Measurements from ENCODE around the gene RHBDL3.

Gene RHBDL3

DNA sequence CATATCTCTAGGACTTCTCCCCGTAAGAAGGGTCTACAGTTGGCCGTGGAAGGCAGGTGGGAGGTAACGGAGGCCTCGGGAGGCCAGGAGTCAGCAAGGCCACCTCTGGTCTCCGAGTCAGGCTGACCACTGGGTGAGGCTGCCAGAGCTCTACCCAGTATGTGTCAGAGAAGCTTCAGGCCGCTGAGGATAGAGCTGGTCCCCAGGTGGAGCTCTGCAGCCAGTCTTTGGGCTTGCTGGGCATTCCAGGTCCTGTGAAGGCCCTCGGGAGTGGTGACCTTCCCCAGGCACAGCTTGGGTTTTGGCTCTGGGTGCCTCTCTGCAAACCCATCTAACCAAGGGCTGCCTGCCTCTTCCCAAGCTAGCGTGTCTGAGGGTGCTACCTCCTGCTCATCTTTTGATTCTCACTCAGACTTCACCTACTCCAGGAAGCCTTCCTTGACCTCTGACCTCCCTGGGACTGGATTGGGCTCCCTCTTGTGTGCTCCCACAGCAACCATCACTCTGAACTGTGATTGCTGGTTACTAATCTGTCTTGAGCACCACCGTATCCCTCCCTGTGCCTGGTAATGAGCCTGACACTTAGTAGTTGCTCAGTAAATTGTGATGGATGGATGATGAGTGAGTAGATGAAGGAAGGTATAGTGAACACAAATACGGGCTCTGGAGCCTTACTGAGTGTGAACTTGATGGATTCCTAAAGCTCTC lies 22.3 kb downstream of the RHBDL3 start:
- no peak overlapping the region for H3K4me3 ChIP-seq (IDR thresholded peaks at IDR 0.05; ENCODE audit: insufficient read depth, low read depth, low read length)
- no peaks in the 10 kb centered on the region for H3K79me2 ChIP-seq (ENCODE audit: insufficient read depth, low read depth)
- no peak overlapping the region for H3K4me2 ChIP-seq
- TF ChIP-seq, protein P1, sequence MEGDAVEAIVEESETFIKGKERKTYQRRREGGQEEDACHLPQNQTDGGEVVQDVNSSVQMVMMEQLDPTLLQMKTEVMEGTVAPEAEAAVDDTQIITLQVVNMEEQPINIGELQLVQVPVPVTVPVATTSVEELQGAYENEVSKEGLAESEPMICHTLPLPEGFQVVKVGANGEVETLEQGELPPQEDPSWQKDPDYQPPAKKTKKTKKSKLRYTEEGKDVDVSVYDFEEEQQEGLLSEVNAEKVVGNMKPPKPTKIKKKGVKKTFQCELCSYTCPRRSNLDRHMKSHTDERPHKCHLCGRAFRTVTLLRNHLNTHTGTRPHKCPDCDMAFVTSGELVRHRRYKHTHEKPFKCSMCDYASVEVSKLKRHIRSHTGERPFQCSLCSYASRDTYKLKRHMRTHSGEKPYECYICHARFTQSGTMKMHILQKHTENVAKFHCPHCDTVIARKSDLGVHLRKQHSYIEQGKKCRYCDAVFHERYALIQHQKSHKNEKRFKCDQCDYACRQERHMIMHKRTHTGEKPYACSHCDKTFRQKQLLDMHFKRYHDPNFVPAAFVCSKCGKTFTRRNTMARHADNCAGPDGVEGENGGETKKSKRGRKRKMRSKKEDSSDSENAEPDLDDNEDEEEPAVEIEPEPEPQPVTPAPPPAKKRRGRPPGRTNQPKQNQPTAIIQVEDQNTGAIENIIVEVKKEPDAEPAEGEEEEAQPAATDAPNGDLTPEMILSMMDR (conservative IDR thresholded peaks at IDR 0.05; ENCODE audit: low read depth, low read length), result no peak
- H3K27ac ChIP-seq, result no peak overlapping the region
- no peaks in the 10 kb centered on the region; the same call in 1 of the 2 replicates for H3K27me3 ChIP-seq (ENCODE audit: insufficient read depth, low read depth)
- H4K20me1 ChIP-seq (ENCODE audit: insufficient read depth), result no peaks in the 10 kb centered on the region
- H3K4me1 ChIP-seq (ENCODE audit: low read depth, poor library complexity, severe bottlenecking), result no peaks in the 10 kb centered on the region
- no peak overlapping the region for H3K9ac ChIP-seq
- no peak overlapping the region for H2AFZ ChIP-seq (ENCODE audit: low read depth)
- H3K36me3 ChIP-seq (ENCODE audit: insufficient read depth), result no peaks in the 10 kb centered on the region

DNA sequence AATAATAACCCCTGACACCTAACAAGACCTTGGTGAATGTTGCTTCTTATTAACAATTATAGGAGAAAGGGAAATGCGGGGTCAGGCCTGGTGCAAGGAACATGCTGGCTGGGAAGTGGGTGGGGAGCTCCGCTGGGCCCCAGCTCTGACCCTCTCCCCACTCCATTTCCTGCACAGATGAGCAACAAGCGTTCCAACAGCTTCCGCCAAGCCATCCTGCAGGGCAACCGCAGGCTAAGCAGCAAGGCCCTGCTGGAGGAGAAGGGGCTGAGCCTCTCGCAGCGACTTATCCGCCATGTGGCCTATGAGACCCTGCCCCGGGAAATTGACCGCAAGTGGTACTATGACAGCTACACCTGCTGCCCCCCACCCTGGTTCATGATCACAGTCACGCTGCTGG lies 23.0 kb downstream of the RHBDL3 start:
- H3K27ac ChIP-seq, result no peak overlapping the region
- no peaks in the 10 kb centered on the region for H4K20me1 ChIP-seq (ENCODE audit: insufficient read depth)
- H2AFZ ChIP-seq (ENCODE audit: low read depth), result no peak overlapping the region
- no peaks in the 10 kb centered on the region for H3K79me2 ChIP-seq (ENCODE audit: insufficient read depth, low read depth)
- no peaks in the 10 kb centered on the region for H3K36me3 ChIP-seq (ENCODE audit: insufficient read depth)
- H3K27me3 ChIP-seq (ENCODE audit: insufficient read depth, low read depth), result no peaks in the 10 kb centered on the region; the same call in 1 of the 2 replicates
- H3K4me1 ChIP-seq (ENCODE audit: low read depth, poor library complexity, severe bottlenecking), result no peaks in the 10 kb centered on the region
- H3K4me2 ChIP-seq, result no peak overlapping the region
- TF ChIP-seq, protein P1 (conservative IDR thresholded peaks at IDR 0.05; ENCODE audit: low read depth, low read length), result no peak
- H3K9ac ChIP-seq, result no peak overlapping the region
- H3K4me3 ChIP-seq (IDR thresholded peaks at IDR 0.05; ENCODE audit: insufficient read depth, low read depth, low read length), result no peak overlapping the region

DNA sequence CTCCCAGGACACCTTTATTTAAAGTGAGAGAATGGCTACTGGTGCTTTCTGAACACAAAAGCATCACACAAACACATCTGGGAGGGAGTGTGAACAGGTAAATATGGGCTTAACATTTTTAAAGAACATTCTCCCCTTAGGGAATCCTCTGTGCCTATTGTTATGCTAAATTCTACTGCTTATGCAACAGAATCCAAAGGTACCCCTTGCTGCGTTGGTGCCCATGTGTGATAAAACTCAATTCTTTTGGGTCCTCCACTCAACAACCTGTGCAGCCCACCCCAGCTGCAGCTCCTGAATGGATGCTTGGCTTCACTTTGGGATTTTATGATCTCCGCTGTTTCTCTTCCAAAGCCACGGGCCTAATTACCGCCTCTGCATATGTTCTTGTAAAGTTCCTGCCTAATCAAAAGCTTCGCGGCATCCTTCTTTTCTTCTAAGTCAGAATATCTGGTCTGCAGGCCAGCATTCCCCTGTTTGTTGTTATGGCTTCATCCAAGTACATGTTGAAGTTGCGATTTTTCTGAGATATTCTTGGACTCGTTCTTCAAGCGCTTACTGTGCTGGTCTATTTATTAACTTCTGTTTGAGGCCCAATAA lies 23.9 kb downstream of the RHBDL3 start:
- Histone ChIP-seq H3K36me3 (ENCODE audit: insufficient read depth) (no peaks in the 10 kb centered on the region), H3K4me3 (IDR thresholded peaks at IDR 0.05; ENCODE audit: insufficient read depth, low read depth, low read length) (no peak overlapping the region), H3K27me3 (ENCODE audit: insufficient read depth, low read depth) (no peaks in the 10 kb centered on the region; the same call in 1 of the 2 replicates), H3K27ac (no peak overlapping the region), H3K79me2 (ENCODE audit: insufficient read depth, low read depth) (no peaks in the 10 kb centered on the region), H3K4me2 (no peak overlapping the region), H3K4me1 (ENCODE audit: low read depth, poor library complexity, severe bottlenecking) (no peaks in the 10 kb centered on the region), H2AFZ (ENCODE audit: low read depth) (no peak overlapping the region), H4K20me1 (ENCODE audit: insufficient read depth) (no peaks in the 10 kb centered on the region), H3K9ac (no peak overlapping the region)
- TF ChIP-seq, protein P1 (conservative IDR thresholded peaks at IDR 0.05; ENCODE audit: low read depth, low read length), result no peak

DNA sequence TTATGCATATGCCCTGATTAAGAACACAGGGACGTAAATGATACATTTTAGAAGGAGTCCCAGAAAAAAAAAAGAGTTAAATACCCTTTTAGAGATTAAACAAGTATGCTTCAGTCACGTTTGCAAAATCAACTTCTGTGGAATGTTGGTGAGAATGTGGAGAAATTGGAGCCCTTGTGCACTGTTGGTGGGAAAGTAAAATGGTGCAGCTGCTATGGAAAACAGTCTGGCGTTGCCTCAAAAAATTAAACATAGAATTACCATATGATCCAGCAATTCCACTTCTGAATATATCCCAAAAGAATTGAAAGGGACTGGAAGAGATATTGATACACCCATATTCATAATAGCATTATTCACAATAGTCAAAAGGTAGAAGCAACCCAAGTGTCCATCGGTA lies 26.5 kb downstream of the RHBDL3 start:
- Histone ChIP-seq H3K4me1 (ENCODE audit: low read depth, poor library complexity, severe bottlenecking) (no peaks in the 10 kb centered on the region), H3K27me3 (ENCODE audit: insufficient read depth, low read depth) (no peaks in the 10 kb centered on the region), H3K4me2 (no peak overlapping the region), H3K4me3 (IDR thresholded peaks at IDR 0.05; ENCODE audit: insufficient read depth, low read depth, low read length) (no peak overlapping the region), H3K9ac (no peak overlapping the region), H3K79me2 (ENCODE audit: insufficient read depth, low read depth) (no peaks in the 10 kb centered on the region), H2AFZ (ENCODE audit: low read depth) (no peak overlapping the region), H3K36me3 (ENCODE audit: insufficient read depth) (no peaks in the 10 kb centered on the region), H3K27ac (no peak overlapping the region), H4K20me1 (ENCODE audit: insufficient read depth) (no peaks in the 10 kb centered on the region)
- TF ChIP-seq, protein P1 (conservative IDR thresholded peaks at IDR 0.05; ENCODE audit: low read depth, low read length), result no peak
